ENCODE measurements around the gene SPTB. TPM values are rescaled to one million over a fixed set of nuclear protein-coding genes. Genes with fewer than 3 reads are reported as not detected.

The SPTB gene
- total RNA-seq, 2 experiments from 2014 or later, result 0.03 to 0.08 TPM

DNA sequence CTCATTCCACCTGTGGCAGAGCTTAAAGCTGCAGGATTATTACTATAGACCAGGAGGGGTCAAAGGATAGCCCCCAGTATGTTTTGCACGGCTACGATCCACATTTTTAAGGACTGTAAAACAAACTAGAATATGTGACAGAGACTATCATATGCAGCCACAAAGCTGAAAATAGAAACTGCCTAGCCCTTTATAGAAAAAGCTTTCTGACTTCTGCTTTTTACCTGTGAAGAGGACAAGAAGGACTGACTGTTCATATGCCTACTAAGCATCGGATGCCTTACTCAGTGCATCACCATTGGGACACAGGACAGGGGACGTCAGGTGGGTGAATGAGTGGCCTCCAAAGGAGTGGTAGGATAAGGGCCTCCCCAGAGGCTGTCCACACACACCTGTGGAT is 29.8 kb downstream of the SPTB start:
- Mint-ChIP-seq H3K36me3 (ENCODE audit: low read depth) (no peaks in the 10 kb centered on the region), H3K27ac (no peak overlapping the region), H3K4me3 (no peak overlapping the region), H3K27me3 (peaks cover 51% of the 10 kb centered on the region), H3K4me1 (ENCODE audit: low read depth) (no peaks in the 10 kb centered on the region), H3K9me3 (no peaks in the 10 kb centered on the region)
- no peaks in the 10 kb centered on the region for H3K4me1 ChIP-seq (ENCODE audit: insufficient read depth, low read length)
- TF ChIP-seq, protein P1, sequence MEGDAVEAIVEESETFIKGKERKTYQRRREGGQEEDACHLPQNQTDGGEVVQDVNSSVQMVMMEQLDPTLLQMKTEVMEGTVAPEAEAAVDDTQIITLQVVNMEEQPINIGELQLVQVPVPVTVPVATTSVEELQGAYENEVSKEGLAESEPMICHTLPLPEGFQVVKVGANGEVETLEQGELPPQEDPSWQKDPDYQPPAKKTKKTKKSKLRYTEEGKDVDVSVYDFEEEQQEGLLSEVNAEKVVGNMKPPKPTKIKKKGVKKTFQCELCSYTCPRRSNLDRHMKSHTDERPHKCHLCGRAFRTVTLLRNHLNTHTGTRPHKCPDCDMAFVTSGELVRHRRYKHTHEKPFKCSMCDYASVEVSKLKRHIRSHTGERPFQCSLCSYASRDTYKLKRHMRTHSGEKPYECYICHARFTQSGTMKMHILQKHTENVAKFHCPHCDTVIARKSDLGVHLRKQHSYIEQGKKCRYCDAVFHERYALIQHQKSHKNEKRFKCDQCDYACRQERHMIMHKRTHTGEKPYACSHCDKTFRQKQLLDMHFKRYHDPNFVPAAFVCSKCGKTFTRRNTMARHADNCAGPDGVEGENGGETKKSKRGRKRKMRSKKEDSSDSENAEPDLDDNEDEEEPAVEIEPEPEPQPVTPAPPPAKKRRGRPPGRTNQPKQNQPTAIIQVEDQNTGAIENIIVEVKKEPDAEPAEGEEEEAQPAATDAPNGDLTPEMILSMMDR (IDR thresholded peaks at IDR 0.05), result no peak
- no peak for ATAC-seq (ENCODE audit: poor library complexity)
- no peak overlapping the region for H3K4me3 ChIP-seq (ENCODE audit: low read length)
- peaks cover 7 to 26% of the 10 kb centered on the region in 2 experiments for H3K27me3 ChIP-seq (ENCODE audit: control insufficient read depth in 1 of 2, insufficient read depth in 2 of 2, low read length in 2 of 2)
- intact Hi-C loops (cut with DNase I, micrococcal nuclease), result no loop called here
- H3K9me3 ChIP-seq (ENCODE audit: control insufficient read depth in 1 of 2, insufficient read depth in 1 of 2, low read length in 2 of 2), result no peaks in the 10 kb centered on the region
- CTCF ChIA-PET, result no interaction called here
- H3K36me3 ChIP-seq (ENCODE audit: insufficient read depth, low read length), result no peaks in the 10 kb centered on the region
- POLR2A ChIA-PET, result no interaction called here
- H3K27ac ChIP-seq (ENCODE audit: low read depth in 1 of 2, low read length in 2 of 2), result no peak overlapping the region
- no peak for DNase-seq

DNA sequence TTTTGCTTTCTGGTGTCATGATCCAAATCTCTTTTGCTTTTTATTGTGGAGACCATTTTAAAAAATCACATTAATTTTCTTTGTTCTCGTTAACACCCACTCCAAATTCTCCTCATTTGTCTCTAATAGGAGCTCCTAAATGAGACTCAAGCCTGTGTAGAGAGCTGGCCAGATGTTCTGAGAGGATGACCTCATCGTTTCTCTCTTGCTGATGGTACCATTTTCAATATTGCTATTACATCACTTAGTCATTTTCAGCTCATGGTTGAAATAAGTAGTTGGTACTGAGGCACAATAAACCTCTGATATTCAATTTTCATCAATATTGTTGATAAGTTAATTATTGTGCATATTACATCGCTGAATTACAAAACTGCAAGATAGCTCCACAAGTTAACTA is 31.5 kb downstream of the SPTB start:
- H3K9me3 Mint-ChIP-seq, result no peaks in the 10 kb centered on the region
- ATAC-seq (ENCODE audit: poor library complexity) (no peak), DNase-seq (no peak)
- H3K9me3 ChIP-seq (ENCODE audit: control insufficient read depth in 1 of 2, insufficient read depth in 1 of 2, low read length in 2 of 2), result no peaks in the 10 kb centered on the region
- ChIA-PET CTCF (no interaction called here), POLR2A (interaction anchor here (0.6 kb wide), 1 partner anchor 703 kb away, joined by 3 read pairs; no protein-coding TSS in a partner anchor)
- H3K4me1 ChIP-seq (ENCODE audit: insufficient read depth, low read length), result no peaks in the 10 kb centered on the region
- H3K4me3 ChIP-seq (ENCODE audit: low read length), result no peak overlapping the region
- peaks cover 7 to 38% of the 10 kb centered on the region in 2 experiments for H3K27me3 ChIP-seq (ENCODE audit: control insufficient read depth in 1 of 2, insufficient read depth in 2 of 2, low read length in 2 of 2)
- TF ChIP-seq, protein P1 (IDR thresholded peaks at IDR 0.05), result no peak
- no peaks in the 10 kb centered on the region for H3K36me3 Mint-ChIP-seq (ENCODE audit: low read depth)
- H3K27ac Mint-ChIP-seq, result no peak overlapping the region
- H3K4me1 Mint-ChIP-seq (ENCODE audit: low read depth), result no peaks in the 10 kb centered on the region
- intact Hi-C loops (cut with DNase I, micrococcal nuclease), result no loop called here
- no peaks in the 10 kb centered on the region for H3K36me3 ChIP-seq (ENCODE audit: insufficient read depth, low read length)
- peaks cover 66% of the 10 kb centered on the region for H3K27me3 Mint-ChIP-seq
- no peak overlapping the region for H3K4me3 Mint-ChIP-seq
- H3K27ac ChIP-seq (ENCODE audit: low read depth in 1 of 2, low read length in 2 of 2), result no peak overlapping the region

DNA sequence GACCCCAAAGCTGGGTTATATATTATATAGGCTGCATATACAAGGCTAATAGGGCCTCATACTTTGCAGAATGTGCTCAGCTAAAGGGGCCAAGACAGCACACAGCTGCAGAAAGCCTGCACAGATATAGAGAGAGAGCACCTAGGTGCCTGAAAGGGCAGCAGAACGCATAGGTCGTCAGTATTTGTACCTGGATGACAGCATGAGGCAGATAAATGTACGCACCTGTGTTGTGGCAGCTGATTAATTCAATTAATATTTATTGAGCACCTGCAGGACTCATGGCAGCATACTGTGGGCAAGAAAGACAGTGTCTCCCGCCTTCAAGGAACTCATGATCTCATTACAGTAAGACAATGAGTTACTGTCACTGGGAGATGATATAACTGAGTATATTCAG is 33.4 kb downstream of the SPTB start:
- POLR2A ChIA-PET, result no interaction called here
- TF ChIP-seq, protein P1 (IDR thresholded peaks at IDR 0.05), result no peak
- Histone ChIP-seq H3K27me3 (ENCODE audit: control insufficient read depth in 1 of 2, insufficient read depth in 2 of 2, low read length in 2 of 2) (peaks cover 12 to 35% of the 10 kb centered on the region in 2 experiments), H3K4me3 (ENCODE audit: low read length) (no peak overlapping the region), H3K4me1 (ENCODE audit: insufficient read depth, low read length) (no peaks in the 10 kb centered on the region), H3K27ac (ENCODE audit: low read depth in 1 of 2, low read length in 2 of 2) (no peak overlapping the region), H3K36me3 (ENCODE audit: insufficient read depth, low read length) (no peaks in the 10 kb centered on the region), H3K9me3 (ENCODE audit: control insufficient read depth in 1 of 2, insufficient read depth in 1 of 2, low read length in 2 of 2) (no peaks in the 10 kb centered on the region)
- CTCF ChIA-PET, result no interaction called here
- H3K4me1 Mint-ChIP-seq (ENCODE audit: low read depth), result no peaks in the 10 kb centered on the region
- DNase-seq (no peak), ATAC-seq (ENCODE audit: poor library complexity) (no peak)
- H3K9me3 Mint-ChIP-seq, result no peaks in the 10 kb centered on the region
- H3K4me3 Mint-ChIP-seq, result no peak overlapping the region
- no peak overlapping the region for H3K27ac Mint-ChIP-seq
- H3K36me3 Mint-ChIP-seq (ENCODE audit: low read depth), result no peaks in the 10 kb centered on the region
- peaks cover 72% of the 10 kb centered on the region for H3K27me3 Mint-ChIP-seq
- intact Hi-C loops (cut with DNase I, micrococcal nuclease), result no loop called here

All from CD4-positive, alpha-beta T cell (primary cell).